Psoas muscle (tissue), 8 donors: Measurements from ENCODE around the gene NLRC5. TPM values are rescaled to one million over a fixed set of nuclear protein-coding genes. Genes with fewer than 3 reads are reported as not detected.

Source experiments
- ATAC-seq, 4 donors: fragments of 200-7000 bp; cut with Tn5 transposase; one replicate each; pipeline ENCODE4 v1.9.1; 2020; ENCODE audit warnings: moderate library complexity in 3 of 4, mild to moderate bottlenecking in 2 of 4
- DNase-seq, 2 donors: peaks; one replicate each; pipeline ENCODE4 v3.0.0-alpha.2; 2020
- H3K27ac ChIP-seq: fragments of 200-600 bp; one replicate; pipeline ENCODE4 v1.8.0; 2022
- H3K27me3 ChIP-seq, 3 donors: fragments of 200-600 bp in 1 of 3; one replicate each; pipeline versions ENCODE4 v1.6.1 to v1.8.0; 2013 to 2022; ENCODE audit warnings: low read length in 2 of 3, mild to moderate bottlenecking in 2 of 3, moderate library complexity in 1 of 3; ENCODE audit not compliant: insufficient read depth in 3 of 3
- H3K36me3 ChIP-seq, 2 donors: fragments of 200-600 bp in 1 of 2; one replicate each; pipeline versions ENCODE4 v1.6.1 to v1.8.0; 2013 to 2022; ENCODE audit warnings: low read depth in 1 of 2, mild to moderate bottlenecking in 1 of 2, moderate library complexity in 1 of 2; ENCODE audit not compliant: insufficient read depth in 1 of 2
- H3K4me1 ChIP-seq: fragments of 200-600 bp; one replicate; pipeline ENCODE4 v1.8.0; 2022
- H3K4me3 ChIP-seq: fragments of 200-600 bp; one replicate; pipeline ENCODE4 v1.8.0; 2022; ENCODE audit warnings: mild to moderate bottlenecking
- H3K9me3 ChIP-seq: fragments of 200-600 bp; one replicate; pipeline ENCODE4 v1.8.0; 2022
- WGBS, 3 donors: extraction: QIAGEN DNeasy Blood & Tissue Kit; methylation state at CpG; one replicate each; pipeline versions ENCODE4 v1.1.6 to v1.1.7; 2013; 5-methylcytosine and 5-hydroxymethylcytosine counted together
- intact Hi-C, 2 donors: fragments of 100-400 bp; cut with DNase I; formaldehyde crosslinking; loops; one replicate each; pipeline versions ENCODE4 v1.11.0 to v1.14.2; 2022
- polyA plus RNA-seq, 3 donors: library from polyadenylated mRNA; stranded (reverse); fragments of 200-250 nt; gene quantifications; one replicate each; pipeline ENCODE4 v1.2.3, GENCODE V29; 2013
- total RNA-seq, 4 donors: library from RNA; stranded (reverse); fragmentation: NEBNext Ultra II Directional in 2 of 4; extraction: Animal tissue kit (Norgen Biotek cat#: 25700) in 2 of 4; gene quantifications; one replicate each; pipeline versions ENCODE4 v1.2.1 to v1.2.4, GENCODE V29; 2021 to 2023
- TF ChIP-seq, protein P1 (sequence below): fragments of 200-600 bp; IDR thresholded peaks from one replicate; pipeline ENCODE4 v1.8.0; 2022; ENCODE audit warnings: antibody characterized with exemption
- donor health status: healthy with polysubstance abuse.
- donor health status: DM: no; HTN: no; CAD: no; lungs with moderate emphysema.
- donor health status: Bipolar disorder and iron deficiency.
- donor health status: healthy.
- donor health status: DM: yes; HTN: yes; CAD: no.
- donor health status: DM: no; HTN: no; CAD: no.
- donor health status: DM: no; HTN: no; CAD: no.
- donor health status: DM: yes; HTN: yes; CAD: no.

Gene NLRC5
- total and polyA plus RNA-seq, 7 donors, result 2.3 to 13.6 (median 6.4) TPM

DNA sequence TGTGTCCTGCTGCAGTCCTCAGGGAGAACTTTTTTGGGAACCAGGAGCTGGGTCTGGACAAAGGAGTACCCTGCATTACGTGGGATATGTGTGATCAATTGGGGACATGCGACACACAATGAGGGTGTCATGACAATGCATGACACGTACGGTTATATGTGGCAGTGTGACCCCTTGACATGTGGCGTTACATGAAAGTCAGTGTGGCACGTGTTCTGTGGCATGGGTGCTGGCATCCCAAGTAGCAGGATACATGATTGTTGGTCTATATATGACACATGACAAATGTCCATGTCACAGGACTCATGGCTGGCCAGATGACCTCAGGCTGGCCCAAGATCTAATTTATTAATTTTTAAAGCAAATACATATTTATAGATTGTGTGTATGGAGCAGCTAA lies 93.3 kb downstream of the NLRC5 start:
- H3K9me3 ChIP-seq, result no peaks in the 10 kb centered on the region
- H3K27me3 ChIP-seq, result no peaks in the 10 kb centered on the region
- H3K4me1 ChIP-seq, result no peaks in the 10 kb centered on the region
- H3K27ac ChIP-seq, result no peak overlapping the region
- WGBS, 3 donors, result 90 to 95% (median 91%) methylated on average over 6 of the region's 6 CpGs
- intact Hi-C loops, result loop anchor here (5.0 to 10.0 kb wide), 3 partner anchors 85 to 332 kb away; no protein-coding TSS in a partner anchor
- no peaks in the 10 kb centered on the region for H3K36me3 ChIP-seq
- no peak for ATAC-seq
- TF ChIP-seq, protein P1, sequence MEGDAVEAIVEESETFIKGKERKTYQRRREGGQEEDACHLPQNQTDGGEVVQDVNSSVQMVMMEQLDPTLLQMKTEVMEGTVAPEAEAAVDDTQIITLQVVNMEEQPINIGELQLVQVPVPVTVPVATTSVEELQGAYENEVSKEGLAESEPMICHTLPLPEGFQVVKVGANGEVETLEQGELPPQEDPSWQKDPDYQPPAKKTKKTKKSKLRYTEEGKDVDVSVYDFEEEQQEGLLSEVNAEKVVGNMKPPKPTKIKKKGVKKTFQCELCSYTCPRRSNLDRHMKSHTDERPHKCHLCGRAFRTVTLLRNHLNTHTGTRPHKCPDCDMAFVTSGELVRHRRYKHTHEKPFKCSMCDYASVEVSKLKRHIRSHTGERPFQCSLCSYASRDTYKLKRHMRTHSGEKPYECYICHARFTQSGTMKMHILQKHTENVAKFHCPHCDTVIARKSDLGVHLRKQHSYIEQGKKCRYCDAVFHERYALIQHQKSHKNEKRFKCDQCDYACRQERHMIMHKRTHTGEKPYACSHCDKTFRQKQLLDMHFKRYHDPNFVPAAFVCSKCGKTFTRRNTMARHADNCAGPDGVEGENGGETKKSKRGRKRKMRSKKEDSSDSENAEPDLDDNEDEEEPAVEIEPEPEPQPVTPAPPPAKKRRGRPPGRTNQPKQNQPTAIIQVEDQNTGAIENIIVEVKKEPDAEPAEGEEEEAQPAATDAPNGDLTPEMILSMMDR, result no peak
- H3K4me3 ChIP-seq, result no peak overlapping the region
- DNase-seq, result no peak

DNA sequence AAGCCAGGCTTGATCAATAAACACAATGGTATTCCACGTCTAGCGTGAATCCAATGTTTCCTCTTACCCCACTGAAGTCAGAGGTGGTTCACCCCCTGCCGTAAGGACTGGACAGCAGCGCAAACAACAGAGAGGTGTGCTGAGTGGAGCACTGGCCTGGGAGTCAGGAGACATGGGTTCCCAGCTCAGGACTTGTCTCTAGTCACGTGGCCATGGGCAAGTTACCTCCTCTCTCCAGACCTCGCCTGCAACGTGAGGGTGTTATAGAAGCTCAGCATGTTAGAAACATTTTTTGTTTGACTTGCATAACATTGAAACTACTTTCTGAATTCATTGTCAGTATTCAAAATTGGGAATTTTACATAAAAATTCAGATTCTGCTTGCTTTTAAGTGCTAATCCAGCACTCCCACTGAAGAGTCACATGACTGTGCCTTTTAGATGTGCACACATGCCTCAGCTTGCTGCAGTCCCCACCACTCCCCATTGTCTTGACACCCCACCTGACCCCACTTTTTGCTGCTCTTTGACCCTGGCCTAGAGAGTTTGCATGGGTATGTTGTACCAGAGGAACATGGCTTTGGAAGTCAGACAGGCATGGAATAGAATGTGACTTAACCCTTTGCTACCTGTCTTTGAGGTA lies 94.2 kb downstream of the NLRC5 start:
- Histone ChIP-seq H3K36me3 (no peaks in the 10 kb centered on the region), H3K9me3 (no peaks in the 10 kb centered on the region), H3K4me1 (no peaks in the 10 kb centered on the region), H3K27ac (no peak overlapping the region), H3K4me3 (no peak overlapping the region), H3K27me3 (no peaks in the 10 kb centered on the region)
- intact Hi-C loops, result loop anchor here (1.0 to 10.0 kb wide), 4 partner anchors 84 to 331 kb away; no protein-coding TSS in a partner anchor
- 76 to 89% (median 80%) methylated on average over 7 of the region's 7 CpGs for WGBS, 3 donors
- TF ChIP-seq, protein P1, result no peak
- ATAC-seq (peak in 2 of 4 donors; percentile 10 to 16), DNase-seq (no peak)

DNA sequence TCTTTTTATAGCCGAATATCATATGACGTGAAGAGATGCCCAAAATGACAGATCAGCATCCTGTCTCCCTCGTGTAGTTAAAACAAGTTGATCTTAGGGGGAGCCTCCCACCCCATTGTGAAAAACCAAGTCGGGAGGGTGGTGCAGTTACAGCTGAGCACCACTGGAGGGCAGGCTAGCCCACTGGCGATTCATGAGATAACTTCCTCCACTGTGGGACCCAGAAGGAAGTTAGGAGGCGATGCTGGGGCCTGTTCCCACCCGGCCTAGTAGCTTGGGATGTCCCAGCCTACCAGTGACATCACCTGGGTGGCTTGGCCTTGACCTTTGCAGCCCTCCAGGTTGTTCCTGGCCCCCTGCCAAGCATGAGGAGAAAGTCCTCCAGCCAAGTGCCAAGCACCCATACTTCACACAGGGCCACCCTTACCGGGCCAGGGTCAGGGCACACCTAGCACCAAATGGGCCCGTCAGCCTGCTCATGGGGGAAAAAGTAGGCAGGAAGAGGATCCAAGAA lies 95.0 kb downstream of the NLRC5 start:
- H3K36me3 ChIP-seq, result no peaks in the 10 kb centered on the region
- H3K9me3 ChIP-seq, result no peaks in the 10 kb centered on the region
- 12 to 15% (median 13%) methylated on average over 9 of the region's 9 CpGs for WGBS, 3 donors
- H3K27ac ChIP-seq, result no peak overlapping the region
- no peak overlapping the region for H3K4me3 ChIP-seq
- TF ChIP-seq, protein P1, result peak; percentile 97
- no peaks in the 10 kb centered on the region for H3K27me3 ChIP-seq
- H3K4me1 ChIP-seq, result no peaks in the 10 kb centered on the region
- ATAC-seq (peak; percentile 83 to 93 (median 88)), DNase-seq (peak; percentile 65 to 75)
- intact Hi-C loops, result loop anchor here (1.0 to 10.0 kb wide), 4 partner anchors 83 to 330 kb away; no protein-coding TSS in a partner anchor

DNA sequence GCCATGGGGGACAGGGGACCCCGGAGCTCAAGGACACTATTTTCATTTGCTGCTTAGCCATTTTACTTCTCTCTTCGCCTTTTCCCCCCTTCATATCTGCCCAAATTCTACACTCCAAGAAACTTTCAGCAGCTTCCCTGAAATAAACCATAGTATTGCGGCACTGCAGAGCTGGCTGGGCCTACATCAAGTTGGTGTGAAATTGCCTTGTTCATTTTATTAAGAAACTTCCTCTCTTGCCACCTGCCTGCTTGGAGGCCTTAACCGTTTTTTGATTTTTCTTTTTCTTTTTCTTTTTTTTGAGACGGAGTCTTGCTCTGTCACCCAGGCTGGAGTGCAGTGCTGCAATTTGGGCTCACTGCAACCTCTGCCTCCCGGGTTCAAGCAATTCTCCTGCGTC lies 95.6 kb downstream of the NLRC5 start:
- no peak overlapping the region for H3K27ac ChIP-seq
- no peak overlapping the region for H3K4me3 ChIP-seq
- H3K4me1 ChIP-seq, result no peaks in the 10 kb centered on the region
- ATAC-seq, result no peak
- TF ChIP-seq, protein P1, result no peak
- H3K36me3 ChIP-seq, result no peaks in the 10 kb centered on the region
- no peaks in the 10 kb centered on the region for H3K9me3 ChIP-seq
- WGBS, 3 donors, result 80 to 86% (median 81%) methylated on average over 7 of the region's 7 CpGs
- H3K27me3 ChIP-seq, result no peaks in the 10 kb centered on the region
- intact Hi-C loops, result loop anchor here (1.0 to 10.0 kb wide), 4 partner anchors 82 to 330 kb away; no protein-coding TSS in a partner anchor
- DNase-seq, result no peak
